ENCODE data around the gene P4HB. TPM values are rescaled to one million over a fixed set of nuclear protein-coding genes. Genes with fewer than 3 reads are reported as not detected.

P4HB gene
- total RNA-seq, 1 donor from 2014 or later: 462 TPM

GRCh38 chr17:81884968-81885367 lies 24.6 kb upstream of the P4HB start:
- Histone ChIP-seq H3K27ac (no peak overlapping the region), H3K9me3 (no peaks in the 10 kb centered on the region), H3K36me3 (peaks cover 65% of the 10 kb centered on the region), H3K27me3 (no peaks in the 10 kb centered on the region), H3K4me3 (no peak overlapping the region), H3K4me1 (peaks cover 9% of the 10 kb centered on the region)
- ATAC-seq: no peak
- intact Hi-C loops (cut with DNase I): no loop called here
- DNase-seq: no peak
- no peak for TF ChIP-seq CTCF (IDR thresholded peaks at IDR 0.05)

GRCh38 chr17:81884520-81884919 lies 24.2 kb upstream of the P4HB start:
- Histone ChIP-seq H3K4me3 (no peak overlapping the region), H3K36me3 (peaks cover 64% of the 10 kb centered on the region), H3K27me3 (no peaks in the 10 kb centered on the region), H3K27ac (no peak overlapping the region), H3K4me1 (peaks cover 4% of the 10 kb centered on the region), H3K9me3 (no peaks in the 10 kb centered on the region)
- ATAC-seq: peak; percentile 21
- no peak for TF ChIP-seq CTCF (IDR thresholded peaks at IDR 0.05)
- no peak for DNase-seq
- intact Hi-C loops (cut with DNase I): no loop called here

GRCh38 chr17:81879121-81879520 lies 18.8 kb upstream of the P4HB start:
- no peaks in the 10 kb centered on the region for H3K4me1 ChIP-seq
- H3K4me3 ChIP-seq: no peak overlapping the region
- H3K36me3 ChIP-seq: peaks cover 25% of the 10 kb centered on the region
- H3K27me3 ChIP-seq: no peaks in the 10 kb centered on the region
- no peak for TF ChIP-seq CTCF (IDR thresholded peaks at IDR 0.05)
- intact Hi-C loops (cut with DNase I): no loop called here
- DNase-seq (no peak), ATAC-seq (no peak)
- no peaks in the 10 kb centered on the region for H3K9me3 ChIP-seq
- no peak overlapping the region for H3K27ac ChIP-seq

GRCh38 chr17:81878294-81878693 lies 18.0 kb upstream of the P4HB start:
- intact Hi-C loops (cut with DNase I): no loop called here
- Histone ChIP-seq H3K9me3 (no peaks in the 10 kb centered on the region), H3K36me3 (peaks cover 25% of the 10 kb centered on the region), H3K27me3 (no peaks in the 10 kb centered on the region), H3K4me1 (no peaks in the 10 kb centered on the region), H3K4me3 (no peak overlapping the region), H3K27ac (no peak overlapping the region)
- TF ChIP-seq CTCF (IDR thresholded peaks at IDR 0.05): no peak
- ATAC-seq (no peak), DNase-seq (no peak)

GRCh38 chr17:81877569-81877968 lies 17.2 kb upstream of the P4HB start:
- Histone ChIP-seq H3K27ac (no peak overlapping the region), H3K36me3 (peaks cover 25% of the 10 kb centered on the region), H3K4me3 (no peak overlapping the region), H3K27me3 (no peaks in the 10 kb centered on the region), H3K4me1 (peaks cover 6% of the 10 kb centered on the region), H3K9me3 (no peaks in the 10 kb centered on the region)
- ATAC-seq (no peak), DNase-seq (no peak)
- intact Hi-C loops (cut with DNase I): no loop called here
- TF ChIP-seq CTCF (IDR thresholded peaks at IDR 0.05): no peak
